Gastroesophageal sphincter (tissue), 4 donors: ENCODE data around the gene LDHA. TPM values are rescaled to one million over a fixed set of nuclear protein-coding genes. Genes with fewer than 3 reads are reported as not detected.

Experiments
- ATAC-seq: fragments of 150-250 bp; one replicate; pipeline ENCODE4 v1.9.1; 2016; ENCODE audit warnings: mild to moderate bottlenecking, moderate library complexity
- H3K27ac ChIP-seq, 4 donors: fragments of 200-600 bp; sonication (generic) in 3 of 4; 1 replicate in 3 of 4; 2 replicates in 1 of 4; pipeline ENCODE4 v1.5.1; 2016 to 2019
- H3K27me3 ChIP-seq: fragments of 200-600 bp; sonication (generic); one replicate; pipeline ENCODE4 v1.5.1; 2019
- H3K36me3 ChIP-seq, 2 donors: fragments of 200-600 bp; sonication (generic); one replicate each; pipeline ENCODE4 v1.5.1; 2019; ENCODE audit warnings: control low read depth in 1 of 2
- H3K4me1 ChIP-seq, 3 donors: fragments of 200-600 bp; sonication (generic); 1 replicate in 2 of 3; 2 replicates in 1 of 3; pipeline ENCODE4 v1.5.1; 2016 to 2019; ENCODE audit warnings: control low read depth in 2 of 3
- H3K4me3 ChIP-seq, 2 donors: fragments of 200-600 bp; sonication (generic); one replicate each; pipeline ENCODE4 v1.5.1; 2019; ENCODE audit warnings: mild to moderate bottlenecking in 1 of 2, moderate library complexity in 1 of 2
- H3K9me3 ChIP-seq, 3 donors: fragments of 200-600 bp; sonication (generic); one replicate each; pipeline ENCODE4 v1.5.1; 2017 to 2019; ENCODE audit warnings: control low read depth in 2 of 3
- CTCF ChIP-seq, 4 experiments: fragments of 200-600 bp in 2 of 4; fragments of 450-650 bp in 2 of 4; sonication (generic) in 1 of 4; IDR thresholded peaks; one replicate each; pipeline ENCODE4 v1.5.1; 2017 to 2019; ENCODE audit warnings: antibody characterized with exemption in 4 of 4, mild to moderate bottlenecking in 2 of 4, moderate library complexity in 2 of 4
- EP300 ChIP-seq: sonication (generic); formaldehyde crosslinking; IDR thresholded peaks from one replicate; pipeline ENCODE4 v1.6.1; 2017; ENCODE audit warnings: antibody characterized with exemption, mild to moderate bottlenecking
- POLR2A ChIP-seq, 2 donors: fragments of 450-650 bp; IDR thresholded peaks; one replicate each; pipeline ENCODE4 v1.6.1; 2017; ENCODE audit warnings: antibody characterized with exemption in 2 of 2, mild to moderate bottlenecking in 2 of 2, moderate library complexity in 1 of 2
- POLR2AphosphoS5 ChIP-seq: sonication (generic); formaldehyde crosslinking; IDR thresholded peaks from one replicate; pipeline ENCODE4 v1.6.1; 2017; ENCODE audit warnings: antibody characterized with exemption
- WGBS, 2 donors: methylation state at CpG; one replicate each; pipeline ENCODE4 v1.1.5; 2018; ENCODE audit warnings: low coverage in 1 of 2; 5-methylcytosine and 5-hydroxymethylcytosine counted together
- small RNA-seq, 4 donors: library from RNA; depleted of rRNA; stranded (forward); fragments of <200 nt; gene quantifications; one replicate each; pipeline ENCODE3, GENCODE V24; 2016
- total RNA-seq, 4 donors: library from RNA; depleted of rRNA; stranded (reverse); fragments of >200 nt; gene quantifications; one replicate each; pipeline ENCODE4 v1.1.0, GENCODE V29; 2016

LDHA gene
- total RNA-seq, 4 donors from 2014 or later = 394 to 614 (median 526) TPM

DNA sequence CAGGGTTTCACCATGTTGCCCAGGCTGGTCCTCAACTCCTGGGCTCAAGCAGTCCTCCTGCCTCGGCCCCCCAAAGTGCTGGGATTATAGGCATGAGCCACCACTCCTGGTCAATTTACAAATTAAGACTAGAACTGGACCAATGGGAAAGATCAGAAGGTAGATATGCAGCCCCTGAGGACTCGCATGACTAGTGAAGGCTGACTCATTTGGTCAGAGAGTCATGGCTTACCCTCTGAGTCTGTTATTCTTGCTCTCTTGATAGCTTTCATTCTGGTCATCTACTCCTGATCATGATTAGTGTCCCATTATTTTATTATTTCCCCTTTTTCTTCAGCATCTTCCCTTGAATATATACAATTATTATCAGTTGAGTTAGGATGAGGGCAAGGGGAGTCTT lies 58.6 kb downstream of the LDHA start:
- Histone ChIP-seq H3K36me3 (no peaks in the 10 kb centered on the region), H3K4me3 (no peak overlapping the region), H3K4me1 (no peaks in the 10 kb centered on the region), H3K9me3 (no peaks in the 10 kb centered on the region), H3K27me3 (peaks cover 19% of the 10 kb centered on the region), H3K27ac (no peak overlapping the region)
- no peak for TF ChIP-seq POLR2A (IDR thresholded peaks at IDR 0.05)
- TF ChIP-seq CTCF (IDR thresholded peaks at IDR 0.05) = no peak
- no peak for TF ChIP-seq POLR2AphosphoS5
- no peak for TF ChIP-seq EP300
- 80% methylated on average over 1 of the region's 2 CpGs; no CpG with 5 or more reads in 1 of the 2 donors for WGBS, 2 donors
- no peak for ATAC-seq

GRCh38 chr11:18455686-18456372 lies 61.5 kb downstream of the LDHA start, which contains the start of gene LDHAL6A:
LDHAL6A (plus strand) TSS chr11:18455856; CDS start chr11:18456681, 825 bp downstream.
- Histone ChIP-seq H3K4me1 (no peaks in the 10 kb centered on the region), H3K9me3 (no peaks in the 10 kb centered on the region), H3K36me3 (no peaks in the 10 kb centered on the region), H3K4me3 (peak within 1 kb of the TSS in 1 of 2 donors; percentile 4), H3K27me3 (peaks cover 19% of the 10 kb centered on the region), H3K27ac (no peak within 1 kb of the TSS)
- 74% methylated on average over 10 of the region's 47 CpGs; no CpG with 5 or more reads in 1 of the 2 donors for WGBS, 2 donors
- ATAC-seq = no peak
- TF ChIP-seq POLR2AphosphoS5 (no peak), POLR2A (IDR thresholded peaks at IDR 0.05) (no peak), CTCF (IDR thresholded peaks at IDR 0.05) (no peak), EP300 (no peak)

GRCh38 chr11:18457450-18457849 lies 63.1 kb downstream of the LDHA start:
- peaks cover 19% of the 10 kb centered on the region for H3K27me3 ChIP-seq
- H3K4me1 ChIP-seq = no peaks in the 10 kb centered on the region
- no peak overlapping the region for H3K4me3 ChIP-seq
- H3K9me3 ChIP-seq = no peaks in the 10 kb centered on the region
- WGBS, 2 donors = 10 to 45% methylated on average over 2 to 3 of the region's 3 CpGs
- ATAC-seq = no peak
- no peak overlapping the region for H3K27ac ChIP-seq
- no peaks in the 10 kb centered on the region for H3K36me3 ChIP-seq
- TF ChIP-seq EP300 (no peak), POLR2A (IDR thresholded peaks at IDR 0.05) (no peak), CTCF (IDR thresholded peaks at IDR 0.05) (no peak), POLR2AphosphoS5 (no peak)

Small RNAs within 50 kb of the gene (small RNA-seq; reads per million reads assigned to genes)
- 0 to 1.4 (median 0.22) reads per million in 4 donors for gene MIR3159

Other genes starting within 250 kb of the LDHA start
- gene MRGPRX4, start 221.7 kb upstream of the LDHA start, total RNA-seq = not detected
- gene SAA4, start 157.8 kb upstream of the LDHA start, total RNA-seq = 1 to 10 TPM in 1 of 4 donors, not detected in 3; 1.5 TPM
- gene SAA2, start 145.9 kb upstream of the LDHA start, total RNA-seq = 10 to 100 TPM in 2 of 4 donors, not detected in 2; 18.6 to 36.5 TPM
- gene SAA1, start 128.3 kb upstream of the LDHA start, total RNA-seq = 10 to 100 TPM in 2 of 4 donors, 1 to 10 TPM in 1, not detected in 1; 3.6 to 71.7 (median 32.3) TPM
- 10 to 100 TPM; 13.5 to 37.3 (median 20.2) TPM for gene HPS5, start 72.4 kb upstream of the LDHA start, total RNA-seq
- gene GTF2H1, start 72.0 kb upstream of the LDHA start, total RNA-seq = 10 to 100 TPM; 47.3 to 61.8 (median 57.4) TPM
- gene LDHC, start 17.8 kb downstream of the LDHA start, total RNA-seq = not detected
- gene LDHAL6A, start 61.3 kb downstream of the LDHA start, total RNA-seq = not detected
- gene TSG101, start 132.4 kb downstream of the LDHA start, total RNA-seq = 10 to 100 TPM; 60.1 to 72.8 (median 66.5) TPM
- gene UEVLD, start 194.2 kb downstream of the LDHA start, total RNA-seq = 10 to 100 TPM; 33.7 to 45.6 (median 38.9) TPM
- gene MISFA, start 205.2 kb downstream of the LDHA start, total RNA-seq = 10 to 100 TPM in 2 of 4 donors, 1 to 10 TPM in 1, not detected in 1; 4.2 to 13.9 (median 10.4) TPM
- gene SPTY2D1, start 239.8 kb downstream of the LDHA start, total RNA-seq = 10 to 100 TPM; 16.3 to 30.1 (median 25.3) TPM